Measurements from ENCODE around the gene DTNBP1. TPM values are rescaled to one million over a fixed set of nuclear protein-coding genes. Genes with fewer than 3 reads are reported as not detected.

Gene DTNBP1
- total RNA-seq, 1 experiment from 2014 or later: 2.7 TPM

GRCh38 chr6:15485936-15486335 lies 176.9 kb downstream of the DTNBP1 start:
- H3K4me1 ChIP-seq (replicated peaks): no peaks in the 10 kb centered on the region
- H3K27ac ChIP-seq: no peak overlapping the region
- no peaks in the 10 kb centered on the region for H3K27me3 ChIP-seq (replicated peaks)
- no peak for DNase-seq (ENCODE audit: low read depth in 1 of 2, low spot score in 2 of 2)
- H3K9me3 ChIP-seq (replicated peaks): no peaks in the 10 kb centered on the region
- no peak overlapping the region for H3K4me3 ChIP-seq
- 0 out of 2 replicates have a peak, but pooled peaks cover 4% of the 10 kb centered on the region for H3K36me3 ChIP-seq

GRCh38 chr6:15484821-15485220 lies 178.0 kb downstream of the DTNBP1 start:
- no peaks in the 10 kb centered on the region for H3K4me1 ChIP-seq (replicated peaks)

GRCh38 chr6:15484140-15484539 lies 178.7 kb downstream of the DTNBP1 start:
- H3K27ac ChIP-seq: no peak overlapping the region
- no peak for DNase-seq (ENCODE audit: low read depth in 1 of 2, low spot score in 2 of 2)
- H3K9me3 ChIP-seq (replicated peaks): no peaks in the 10 kb centered on the region
- no peak overlapping the region for H3K4me3 ChIP-seq
- 0 out of 2 replicates have a peak, but pooled peaks cover 4% of the 10 kb centered on the region for H3K36me3 ChIP-seq
- H3K27me3 ChIP-seq (replicated peaks): no peaks in the 10 kb centered on the region
- H3K4me1 ChIP-seq (replicated peaks): no peaks in the 10 kb centered on the region

More at GRCh38 chr6:15484821-15485220, 178.0 kb downstream of the DTNBP1 start:
- Histone ChIP-seq H3K4me3 (no peak overlapping the region), H3K36me3 (0 out of 2 replicates have a peak, but pooled peaks cover 4% of the 10 kb centered on the region), H3K27ac (no peak overlapping the region), H3K9me3 (replicated peaks) (no peaks in the 10 kb centered on the region), H3K27me3 (replicated peaks) (no peaks in the 10 kb centered on the region)
- no peak for DNase-seq (ENCODE audit: low read depth in 1 of 2, low spot score in 2 of 2)

GRCh38 chr6:15483060-15483459 lies 179.8 kb downstream of the DTNBP1 start:
- no peaks in the 10 kb centered on the region for H3K9me3 ChIP-seq (replicated peaks)
- DNase-seq (ENCODE audit: low read depth in 1 of 2, low spot score in 2 of 2): no peak
- H3K4me1 ChIP-seq (replicated peaks): no peaks in the 10 kb centered on the region

GRCh38 chr6:15481390-15482291 lies 181.2 kb downstream of the DTNBP1 start:
- H3K36me3 ChIP-seq: no peaks in the 10 kb centered on the region
- H3K27ac ChIP-seq: no peak overlapping the region
- H3K4me1 ChIP-seq (replicated peaks): no peaks in the 10 kb centered on the region
- DNase-seq (ENCODE audit: low read depth in 1 of 2, low spot score in 2 of 2): no peak
- H3K27me3 ChIP-seq (replicated peaks): no peaks in the 10 kb centered on the region
- no peak overlapping the region for H3K4me3 ChIP-seq
- no peaks in the 10 kb centered on the region for H3K9me3 ChIP-seq (replicated peaks)

More at GRCh38 chr6:15483060-15483459, 179.8 kb downstream of the DTNBP1 start:
- no peak overlapping the region for H3K27ac ChIP-seq
- no peaks in the 10 kb centered on the region for H3K36me3 ChIP-seq
- no peaks in the 10 kb centered on the region for H3K27me3 ChIP-seq (replicated peaks)
- H3K4me3 ChIP-seq: no peak overlapping the region

- no peaks in the 10 kb centered on the region for H3K36me3 ChIP-seq
- no peaks in the 10 kb centered on the region for H3K9me3 ChIP-seq (replicated peaks)
- no peak overlapping the region for H3K4me3 ChIP-seq
- no peaks in the 10 kb centered on the region for H3K27me3 ChIP-seq (replicated peaks)
- H3K4me1 ChIP-seq (replicated peaks): no peaks in the 10 kb centered on the region
- H3K27ac ChIP-seq: no peak overlapping the region
- no peak for DNase-seq (ENCODE audit: low read depth in 1 of 2, low spot score in 2 of 2)
Observed at GRCh38 chr6:15480525-15480924, 182.3 kb downstream of the DTNBP1 start.

- H3K36me3 ChIP-seq: no peaks in the 10 kb centered on the region
- no peaks in the 10 kb centered on the region for H3K27me3 ChIP-seq (replicated peaks)
- no peak overlapping the region for H3K4me3 ChIP-seq
- no peak for DNase-seq (ENCODE audit: low read depth in 1 of 2, low spot score in 2 of 2)
- no peaks in the 10 kb centered on the region for H3K9me3 ChIP-seq (replicated peaks)
- no peaks in the 10 kb centered on the region for H3K4me1 ChIP-seq (replicated peaks)
- no peak overlapping the region for H3K27ac ChIP-seq
Observed at GRCh38 chr6:15479761-15480160, 183.1 kb downstream of the DTNBP1 start.

GRCh38 chr6:15477746-15478145 lies 185.1 kb downstream of the DTNBP1 start:
- Histone ChIP-seq H3K27me3 (replicated peaks) (no peaks in the 10 kb centered on the region), H3K4me1 (replicated peaks) (no peaks in the 10 kb centered on the region), H3K27ac (no peak overlapping the region), H3K4me3 (no peak overlapping the region), H3K9me3 (replicated peaks) (no peaks in the 10 kb centered on the region), H3K36me3 (no peaks in the 10 kb centered on the region; the same call in 1 of the 2 replicates)
- no peak for DNase-seq (ENCODE audit: low read depth in 1 of 2, low spot score in 2 of 2)

- no peaks in the 10 kb centered on the region for H3K27me3 ChIP-seq (replicated peaks)
- no peaks in the 10 kb centered on the region for H3K4me1 ChIP-seq (replicated peaks)
- DNase-seq (ENCODE audit: low read depth in 1 of 2, low spot score in 2 of 2): no peak
- H3K36me3 ChIP-seq: peaks cover 3% of the 10 kb centered on the region; the same call in 1 of the 2 replicates
- H3K4me3 ChIP-seq: no peak overlapping the region
- no peaks in the 10 kb centered on the region for H3K9me3 ChIP-seq (replicated peaks)
- no peak overlapping the region for H3K27ac ChIP-seq
Observed at GRCh38 chr6:15476631-15477380, 186.0 kb downstream of the DTNBP1 start.

- H3K36me3 ChIP-seq: peaks cover 3% of the 10 kb centered on the region; the same call in 1 of the 2 replicates
- no peaks in the 10 kb centered on the region for H3K4me1 ChIP-seq (replicated peaks)
- H3K27me3 ChIP-seq (replicated peaks): no peaks in the 10 kb centered on the region
- H3K27ac ChIP-seq: no peak overlapping the region
- no peaks in the 10 kb centered on the region for H3K9me3 ChIP-seq (replicated peaks)
- H3K4me3 ChIP-seq: no peak overlapping the region
- no peak for DNase-seq (ENCODE audit: low read depth in 1 of 2, low spot score in 2 of 2)
Observed at GRCh38 chr6:15475872-15476271, 187.0 kb downstream of the DTNBP1 start.

- Histone ChIP-seq H3K36me3 (peaks cover 3% of the 10 kb centered on the region; the same call in 1 of the 2 replicates), H3K27ac (no peak overlapping the region), H3K4me1 (replicated peaks) (no peaks in the 10 kb centered on the region), H3K27me3 (replicated peaks) (no peaks in the 10 kb centered on the region), H3K9me3 (replicated peaks) (no peaks in the 10 kb centered on the region), H3K4me3 (no peak overlapping the region)
- no peak for DNase-seq (ENCODE audit: low read depth in 1 of 2, low spot score in 2 of 2)
Observed at GRCh38 chr6:15475261-15475660, 187.6 kb downstream of the DTNBP1 start.

GRCh38 chr6:15474196-15474595 lies 188.6 kb downstream of the DTNBP1 start:
- peaks cover 3% of the 10 kb centered on the region; the same call in 1 of the 2 replicates for H3K36me3 ChIP-seq
- H3K4me3 ChIP-seq: no peak overlapping the region
- no peaks in the 10 kb centered on the region for H3K27me3 ChIP-seq (replicated peaks)
- H3K4me1 ChIP-seq (replicated peaks): no peaks in the 10 kb centered on the region
- H3K27ac ChIP-seq: no peak overlapping the region
- no peak for DNase-seq (ENCODE audit: low read depth in 1 of 2, low spot score in 2 of 2)
- H3K9me3 ChIP-seq (replicated peaks): no peaks in the 10 kb centered on the region

GRCh38 chr6:15473741-15474161 lies 189.1 kb downstream of the DTNBP1 start:
- no peak overlapping the region for H3K27ac ChIP-seq
- H3K4me3 ChIP-seq: no peak overlapping the region
- no peak for DNase-seq (ENCODE audit: low read depth in 1 of 2, low spot score in 2 of 2)

GRCh38 chr6:15473174-15473573 lies 189.7 kb downstream of the DTNBP1 start:
- no peak overlapping the region for H3K27ac ChIP-seq
- no peak overlapping the region for H3K4me3 ChIP-seq

More at GRCh38 chr6:15473741-15474161, 189.1 kb downstream of the DTNBP1 start:
- no peaks in the 10 kb centered on the region for H3K27me3 ChIP-seq (replicated peaks)
- no peaks in the 10 kb centered on the region for H3K4me1 ChIP-seq (replicated peaks)
- no peaks in the 10 kb centered on the region for H3K9me3 ChIP-seq (replicated peaks)
- peaks cover 3% of the 10 kb centered on the region; the same call in 1 of the 2 replicates for H3K36me3 ChIP-seq

More at GRCh38 chr6:15473174-15473573, 189.7 kb downstream of the DTNBP1 start:
- Histone ChIP-seq H3K36me3 (peaks cover 5% of the 10 kb centered on the region; the same call in 1 of the 2 replicates), H3K9me3 (replicated peaks) (no peaks in the 10 kb centered on the region), H3K4me1 (replicated peaks) (no peaks in the 10 kb centered on the region), H3K27me3 (replicated peaks) (no peaks in the 10 kb centered on the region)
- no peak for DNase-seq (ENCODE audit: low read depth in 1 of 2, low spot score in 2 of 2)

Measured in SJSA1 (cell line).